Panc1 (cell line): ENCODE results near the gene ITGA8. TPM values are rescaled to one million over a fixed set of nuclear protein-coding genes. Genes with fewer than 3 reads are reported as not detected.

ENCODE experiments used
- ATAC-seq: fragments of 200-7000 bp; cut with Tn5 transposase; 2 replicates; pipeline ENCODE4 v1.9.1; 2020; ENCODE audit warnings: mild to moderate bottlenecking, moderate library complexity
- BruUV-seq: library from RNA; stranded (reverse); fragments of 400-500 nt; replicated peaks from 2 replicates; lab custom pipeline; 2021; lab: Mats Ljungman, UMichigan
- CTCF ChIA-PET: fragments of 300-600 bp; sonication (Branson Sonifier 250); formaldehyde crosslinking; loops from one replicate; lab custom pipeline; 2022; ENCODE audit warnings: antibody characterized with exemption; lab: Charles Lee
- POLR2A ChIA-PET: fragments of 300-600 bp; sonication (Branson Sonifier 250); formaldehyde crosslinking; loops from one replicate; lab custom pipeline; 2022; ENCODE audit warnings: antibody characterized with exemption; lab: Charles Lee
- DNase-seq: peaks from one replicate; pipeline ENCODE4 v3.0.0-alpha.2; 2010; ENCODE audit warnings: low read depth, low spot score
- H3K27ac ChIP-seq: 2 replicates; pipeline ENCODE4 v1.5.1; 2011; ENCODE audit warnings: mild to moderate bottlenecking, low read length, inconsistent platforms
- H3K27me3 ChIP-seq: fragments of 200-500 bp; sonication (Bioruptor generic); 2 replicates; pipeline ENCODE4 v1.6.0; 2014; ENCODE audit warnings: low read length, inconsistent platforms; ENCODE audit not compliant: control insufficient read depth, insufficient read depth
- H3K36me3 ChIP-seq: fragments of 200-500 bp; sonication (Bioruptor generic); 2 replicates; pipeline ENCODE4 v1.5.1; 2014; ENCODE audit warnings: inconsistent platforms, mild to moderate bottlenecking, low read length, moderate library complexity; ENCODE audit not compliant: control insufficient read depth, insufficient read depth
- H3K4me1 ChIP-seq: 2 replicates; pipeline ENCODE4 v1.5.1; 2011; ENCODE audit warnings: inconsistent platforms, mild to moderate bottlenecking, low read length, moderate library complexity; ENCODE audit not compliant: control insufficient read depth, insufficient read depth
- H3K4me3 ChIP-seq, 2 experiments: 2 replicates each; pipeline ENCODE4 v1.5.1; 2011 to 2012; ENCODE audit warnings: low read depth in 2 of 2, low read length in 2 of 2, mild to moderate bottlenecking in 2 of 2, inconsistent platforms in 1 of 2, moderate library complexity in 1 of 2
- H3K9me3 ChIP-seq: fragments of 200-500 bp; sonication (Bioruptor generic); 2 replicates; pipeline ENCODE4 v1.5.1; 2014; ENCODE audit warnings: low read depth, mild to moderate bottlenecking, inconsistent platforms, low read length, moderate library complexity; ENCODE audit not compliant: control insufficient read depth, insufficient read depth
- POLR2AphosphoS5 ChIP-seq: IDR thresholded peaks from 2 replicates; pipeline ENCODE4 v1.6.1; 2012; ENCODE audit warnings: mild to moderate bottlenecking, low read depth, low read length, moderate library complexity
- REST ChIP-seq, 2 experiments: IDR thresholded peaks; 2 replicates each; pipeline ENCODE4 v1.6.1; 2011 to 2012; ENCODE audit warnings: low read depth in 2 of 2, control low read depth in 1 of 2, low read length in 1 of 2, mild to moderate bottlenecking in 1 of 2, moderate library complexity in 1 of 2; ENCODE audit not compliant: insufficient read depth in 1 of 2
- SIN3A ChIP-seq: IDR thresholded peaks from 2 replicates; pipeline ENCODE4 v1.6.1; 2012; ENCODE audit warnings: low read depth, mild to moderate bottlenecking, low read length, moderate library complexity, borderline replicate concordance; ENCODE audit not compliant: insufficient read depth
- TCF7L2 ChIP-seq: IDR thresholded peaks from 2 replicates; pipeline ENCODE4 v1.6.1; 2011; ENCODE audit warnings: mild to moderate bottlenecking, low read depth, low read length, inconsistent platforms
- in situ Hi-C: cut with HindIII; loops from 2 replicates; pipeline ENCODE4 v1.10.0; 2016; ENCODE audit warnings: low sequenced_read_pairs, low pct_unique_long_range_greater_than_20kb
- intact Hi-C: fragments of 100-400 bp; cut with micrococcal nuclease; formaldehyde crosslinking; loops from one replicate; pipeline ENCODE4 v1.10.0; 2022; ENCODE audit not compliant: unreplicated experiment
- total RNA-seq: library from RNA; stranded (reverse); gene quantifications from one replicate; pipeline ENCODE4 v1.2.1, GENCODE V29; 2021; ENCODE audit not compliant: unreplicated experiment
- TF ChIP-seq, protein P1 (sequence below): fragments of 450-650 bp; IDR thresholded peaks from 2 replicates; pipeline ENCODE4 v1.5.1; 2017; ENCODE audit warnings: mild to moderate bottlenecking

Gene ITGA8
- total RNA-seq, 1 experiment from 2014 or later, result 0.18 TPM

DNA sequence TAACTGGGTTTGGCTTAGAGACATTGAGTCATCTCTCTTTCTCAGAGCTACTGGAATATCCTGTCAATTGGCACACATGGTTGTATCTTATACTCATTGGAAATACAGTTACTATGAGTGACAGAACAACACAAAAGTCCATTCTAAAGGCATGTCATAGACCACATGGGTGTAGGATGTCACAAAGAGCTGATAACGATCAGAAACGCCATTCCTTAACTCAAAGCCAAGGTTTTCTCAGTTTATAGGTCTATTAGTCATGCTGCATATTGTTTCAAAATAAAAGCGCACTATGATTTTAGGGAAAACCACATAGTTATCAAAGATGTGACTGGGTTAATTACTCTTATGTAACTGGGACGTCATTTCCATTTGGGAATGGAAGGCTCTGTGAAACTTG lies 201.5 kb downstream of the ITGA8 start:
- intact Hi-C loops, result no loop called here
- TF ChIP-seq TCF7L2 (no peak), POLR2AphosphoS5 (no peak), REST (IDR thresholded peaks at IDR 0.05; ENCODE audit: insufficient read depth in 1 of 2, low read depth in 2 of 2, low read length in 1 of 2) (no peak), SIN3A (no peak)
- TF ChIP-seq, protein P1, sequence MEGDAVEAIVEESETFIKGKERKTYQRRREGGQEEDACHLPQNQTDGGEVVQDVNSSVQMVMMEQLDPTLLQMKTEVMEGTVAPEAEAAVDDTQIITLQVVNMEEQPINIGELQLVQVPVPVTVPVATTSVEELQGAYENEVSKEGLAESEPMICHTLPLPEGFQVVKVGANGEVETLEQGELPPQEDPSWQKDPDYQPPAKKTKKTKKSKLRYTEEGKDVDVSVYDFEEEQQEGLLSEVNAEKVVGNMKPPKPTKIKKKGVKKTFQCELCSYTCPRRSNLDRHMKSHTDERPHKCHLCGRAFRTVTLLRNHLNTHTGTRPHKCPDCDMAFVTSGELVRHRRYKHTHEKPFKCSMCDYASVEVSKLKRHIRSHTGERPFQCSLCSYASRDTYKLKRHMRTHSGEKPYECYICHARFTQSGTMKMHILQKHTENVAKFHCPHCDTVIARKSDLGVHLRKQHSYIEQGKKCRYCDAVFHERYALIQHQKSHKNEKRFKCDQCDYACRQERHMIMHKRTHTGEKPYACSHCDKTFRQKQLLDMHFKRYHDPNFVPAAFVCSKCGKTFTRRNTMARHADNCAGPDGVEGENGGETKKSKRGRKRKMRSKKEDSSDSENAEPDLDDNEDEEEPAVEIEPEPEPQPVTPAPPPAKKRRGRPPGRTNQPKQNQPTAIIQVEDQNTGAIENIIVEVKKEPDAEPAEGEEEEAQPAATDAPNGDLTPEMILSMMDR, result no peak
- CTCF ChIA-PET, result no interaction called here
- Histone ChIP-seq H3K4me1 (no peaks in the 10 kb centered on the region), H3K27ac (no peak overlapping the region), H3K36me3 (no peaks in the 10 kb centered on the region), H3K9me3 (no peaks in the 10 kb centered on the region), H3K27me3 (peaks cover 3% of the 10 kb centered on the region; the same call in 1 of the 2 replicates), H3K4me3 (no peak overlapping the region)
- no TSS peak for BruUV-seq
- ATAC-seq (no peak), DNase-seq (no peak)
- in situ Hi-C loops, result no loop called here
- POLR2A ChIA-PET, result no interaction called here

GRCh38 chr10:15516256-15517085 lies 203.3 kb downstream of the ITGA8 start:
- CTCF ChIA-PET, result no interaction called here
- Histone ChIP-seq H3K9me3 (no peaks in the 10 kb centered on the region), H3K27ac (no peak overlapping the region), H3K4me3 (no peak overlapping the region), H3K27me3 (peaks cover 3% of the 10 kb centered on the region; the same call in 1 of the 2 replicates), H3K4me1 (no peaks in the 10 kb centered on the region), H3K36me3 (no peaks in the 10 kb centered on the region)
- no peak for DNase-seq
- no TSS peak for BruUV-seq
- ATAC-seq, result no peak
- POLR2A ChIA-PET, result no interaction called here
- TF ChIP-seq TCF7L2, result no peak
- TF ChIP-seq REST (IDR thresholded peaks at IDR 0.05; ENCODE audit: insufficient read depth in 1 of 2, low read depth in 2 of 2, low read length in 1 of 2), result no peak
- TF ChIP-seq POLR2AphosphoS5, result no peak
- TF ChIP-seq SIN3A, result no peak
- TF ChIP-seq, protein P1, result no peak
- in situ Hi-C loops, result no loop called here
- intact Hi-C loops, result no loop called here
